ENCODE results near the gene DPEP2NB.

The DPEP2NB gene

GRCh38 chr16:68005786-68006286 is 9.9 kb downstream of the DPEP2NB start:
- TF ChIP-seq EZH2phosphoT487 (IDR thresholded peaks at IDR 0.05; ENCODE audit: low read depth) (no peak), CTCF (IDR thresholded peaks at IDR 0.05; ENCODE audit: low read depth, low read length) (no peak)
- Histone ChIP-seq H3K9ac (ENCODE audit: low read length) (no peak overlapping the region), H3K9me3 (ENCODE audit: insufficient read depth, low read length) (no peaks in the 10 kb centered on the region), H2AFZ (ENCODE audit: low read depth, low read length) (peak overlapping the region; percentile 62; the same call in 1 of the 2 replicates), H3K4me2 (ENCODE audit: low read length) (no peak overlapping the region), H3K4me3 (ENCODE audit: low read length) (no peak overlapping the region), H3K4me1 (ENCODE audit: low read length) (0 out of 2 replicates have a peak, but pooled peaks cover 3% of the 10 kb centered on the region), H3K36me3 (replicated peaks; ENCODE audit: low read depth, low read length) (no peaks in the 10 kb centered on the region), H4K20me1 (ENCODE audit: insufficient read depth, low read length) (no peaks in the 10 kb centered on the region), H3K27me3 (ENCODE audit: low read depth, low read length) (no peaks in the 10 kb centered on the region), H3K27ac (ENCODE audit: low read length) (no peak overlapping the region), H3K79me2 (ENCODE audit: low read length) (no peaks in the 10 kb centered on the region)

- Histone ChIP-seq H3K9ac (ENCODE audit: low read length) (no peak overlapping the region), H4K20me1 (ENCODE audit: insufficient read depth, low read length) (no peaks in the 10 kb centered on the region), H2AFZ (ENCODE audit: low read depth, low read length) (no peak overlapping the region), H3K27ac (ENCODE audit: low read length) (no peak overlapping the region), H3K4me1 (ENCODE audit: low read length) (peaks cover 7% of the 10 kb centered on the region), H3K9me3 (ENCODE audit: insufficient read depth, low read length) (no peaks in the 10 kb centered on the region), H3K27me3 (ENCODE audit: low read depth, low read length) (no peaks in the 10 kb centered on the region), H3K4me3 (ENCODE audit: low read length) (no peak overlapping the region), H3K79me2 (ENCODE audit: low read length) (no peaks in the 10 kb centered on the region), H3K4me2 (ENCODE audit: low read length) (no peak overlapping the region), H3K36me3 (replicated peaks; ENCODE audit: low read depth, low read length) (no peaks in the 10 kb centered on the region)
- TF ChIP-seq EZH2phosphoT487 (IDR thresholded peaks at IDR 0.05; ENCODE audit: low read depth) = no peak
- no peak for TF ChIP-seq CTCF (IDR thresholded peaks at IDR 0.05; ENCODE audit: low read depth, low read length)
These were observed 10.5 kb downstream of the DPEP2NB start for GRCh38 chr16:68005211-68005610.

- Histone ChIP-seq H3K79me2 (ENCODE audit: low read length) (no peaks in the 10 kb centered on the region), H3K9me3 (ENCODE audit: insufficient read depth, low read length) (no peaks in the 10 kb centered on the region), H3K9ac (ENCODE audit: low read length) (no peak overlapping the region), H4K20me1 (ENCODE audit: insufficient read depth, low read length) (no peaks in the 10 kb centered on the region), H3K4me1 (ENCODE audit: low read length) (peaks cover 13% of the 10 kb centered on the region), H3K4me3 (ENCODE audit: low read length) (no peak overlapping the region), H2AFZ (ENCODE audit: low read depth, low read length) (no peak overlapping the region), H3K27ac (ENCODE audit: low read length) (no peak overlapping the region), H3K27me3 (ENCODE audit: low read depth, low read length) (no peaks in the 10 kb centered on the region), H3K36me3 (replicated peaks; ENCODE audit: low read depth, low read length) (no peaks in the 10 kb centered on the region), H3K4me2 (ENCODE audit: low read length) (no peak overlapping the region)
- no peak for TF ChIP-seq EZH2phosphoT487 (IDR thresholded peaks at IDR 0.05; ENCODE audit: low read depth)
- no peak for TF ChIP-seq CTCF (IDR thresholded peaks at IDR 0.05; ENCODE audit: low read depth, low read length)
These were observed 12.7 kb downstream of the DPEP2NB start for GRCh38 chr16:68003031-68003430.

- H3K79me2 ChIP-seq (ENCODE audit: low read length) = no peaks in the 10 kb centered on the region
- H3K9me3 ChIP-seq (ENCODE audit: insufficient read depth, low read length) = no peaks in the 10 kb centered on the region
- H3K4me2 ChIP-seq (ENCODE audit: low read length) = peak overlapping the region; percentile 37
- H2AFZ ChIP-seq (ENCODE audit: low read depth, low read length) = peak overlapping the region; percentile 68; the same call in 1 of the 2 replicates
- H3K9ac ChIP-seq (ENCODE audit: low read length) = no peak overlapping the region
- TF ChIP-seq CTCF (IDR thresholded peaks at IDR 0.05; ENCODE audit: low read depth, low read length) = no peak
- TF ChIP-seq EZH2phosphoT487 (IDR thresholded peaks at IDR 0.05; ENCODE audit: low read depth) = no peak
- no peaks in the 10 kb centered on the region for H4K20me1 ChIP-seq (ENCODE audit: insufficient read depth, low read length)
- H3K27ac ChIP-seq (ENCODE audit: low read length) = no peak overlapping the region
- H3K36me3 ChIP-seq (replicated peaks; ENCODE audit: low read depth, low read length) = no peaks in the 10 kb centered on the region
- no peaks in the 10 kb centered on the region for H3K27me3 ChIP-seq (ENCODE audit: low read depth, low read length)
- no peak overlapping the region for H3K4me3 ChIP-seq (ENCODE audit: low read length)
- peaks cover 17% of the 10 kb centered on the region for H3K4me1 ChIP-seq (ENCODE audit: low read length)
These were observed 15.3 kb downstream of the DPEP2NB start for GRCh38 chr16:68000450-68000849.

All from OCI-LY3 (cell line).